GM21423 (cell line): ENCODE measurements around the gene CD83.
"Not testable (repeated sequence)": the region's sequence is repeated elsewhere in the genome, so short reads cannot be mapped to it uniquely, and the experiment has no call there.

Experiments
- ATAC-seq: cut with Tn5 transposase; IDR thresholded peaks from one replicate; pipeline ENCODE4 v1.9.1; 2021; ENCODE audit warnings: mild to moderate bottlenecking, moderate library complexity; ENCODE audit not compliant: unreplicated experiment

Gene CD83

GRCh38 chr6:14117158-14118090 lies at the start of gene CD83:
CD83 (plus strand) TSS chr6:14117772; CDS start chr6:14117812, 40 bp downstream.
- ATAC-seq: peak; percentile 68

- ATAC-seq: no peak
These were observed 49.4 kb upstream of the CD83 start for GRCh38 chr6:14068133-14068532.

GRCh38 chr6:14068623-14069022 lies 48.9 kb upstream of the CD83 start:
- no peak for ATAC-seq

DNA sequence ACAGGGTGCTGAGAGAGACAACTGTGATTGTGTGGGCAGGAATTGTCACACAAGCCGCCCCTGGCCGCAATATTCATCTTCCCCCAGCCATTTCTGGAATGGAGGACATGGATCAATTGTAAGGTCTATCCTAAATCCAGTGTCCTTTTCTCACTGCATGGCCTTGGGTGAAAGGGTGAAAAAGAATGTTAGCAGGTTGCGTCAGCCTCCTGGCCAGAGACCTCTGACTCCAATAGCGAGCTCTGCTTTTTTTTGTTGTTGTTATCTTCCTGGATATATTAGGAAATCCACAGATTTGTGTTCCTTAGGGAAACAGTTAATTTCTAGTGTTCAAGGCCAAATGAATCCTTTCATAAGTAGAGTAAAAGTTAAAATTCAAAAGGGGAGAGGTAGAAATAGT lies 47.1 kb upstream of the CD83 start:
- ATAC-seq: no peak

- ATAC-seq: no peak
These were observed 45.5 kb upstream of the CD83 start for GRCh38 chr6:14072084-14072483.

- ATAC-seq: not testable (repeated sequence)
These were observed 43.8 kb upstream of the CD83 start for GRCh38 chr6:14073561-14074354.

DNA sequence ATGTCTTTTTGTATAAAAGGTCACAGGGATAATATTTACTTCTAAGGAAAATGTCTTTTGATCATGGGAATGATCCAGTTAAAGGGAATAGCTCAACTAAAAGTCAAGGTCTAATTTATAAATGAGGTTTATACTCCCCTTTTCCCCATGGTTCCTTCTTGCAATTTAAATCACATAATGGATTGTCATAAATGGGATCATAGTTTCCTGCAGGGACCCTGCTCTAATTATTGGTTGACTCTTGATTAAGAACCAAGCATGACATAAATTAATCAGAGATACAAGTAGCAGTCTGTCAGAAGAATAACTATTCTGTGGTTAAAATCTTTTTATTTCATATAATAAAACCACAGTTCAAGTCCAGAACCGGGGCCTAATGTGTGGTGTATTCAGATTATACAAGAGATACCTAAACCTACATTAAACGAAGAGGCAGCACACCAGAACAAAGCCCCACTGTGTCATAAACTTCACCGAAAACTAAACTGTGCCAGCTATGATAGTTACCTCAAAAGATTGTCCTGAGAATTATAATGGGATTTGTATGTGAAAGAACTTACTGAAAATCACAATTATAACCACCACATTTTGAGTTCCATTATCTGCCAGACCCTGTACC lies 43.0 kb upstream of the CD83 start:
- no peak for ATAC-seq

DNA sequence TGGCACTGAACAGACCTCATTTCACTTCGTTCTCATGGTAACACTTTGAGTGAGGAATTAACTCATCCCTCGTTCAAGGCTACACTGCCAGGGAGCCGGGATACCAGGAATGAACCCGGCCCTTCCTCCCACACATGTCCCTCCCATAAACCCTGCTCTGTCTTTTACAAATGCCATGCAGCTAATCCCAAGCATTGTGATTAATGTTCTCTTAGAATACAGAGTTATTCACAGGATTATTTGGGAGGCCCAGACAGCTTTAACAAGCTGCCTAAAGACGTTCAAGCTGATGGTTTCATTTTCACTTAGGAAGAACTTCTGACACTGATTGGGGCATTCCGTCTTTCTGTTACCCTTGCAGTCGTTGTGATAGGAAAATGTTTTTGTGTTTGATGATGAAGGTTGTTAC lies 42.5 kb upstream of the CD83 start:
- ATAC-seq: peak; percentile 56

DNA sequence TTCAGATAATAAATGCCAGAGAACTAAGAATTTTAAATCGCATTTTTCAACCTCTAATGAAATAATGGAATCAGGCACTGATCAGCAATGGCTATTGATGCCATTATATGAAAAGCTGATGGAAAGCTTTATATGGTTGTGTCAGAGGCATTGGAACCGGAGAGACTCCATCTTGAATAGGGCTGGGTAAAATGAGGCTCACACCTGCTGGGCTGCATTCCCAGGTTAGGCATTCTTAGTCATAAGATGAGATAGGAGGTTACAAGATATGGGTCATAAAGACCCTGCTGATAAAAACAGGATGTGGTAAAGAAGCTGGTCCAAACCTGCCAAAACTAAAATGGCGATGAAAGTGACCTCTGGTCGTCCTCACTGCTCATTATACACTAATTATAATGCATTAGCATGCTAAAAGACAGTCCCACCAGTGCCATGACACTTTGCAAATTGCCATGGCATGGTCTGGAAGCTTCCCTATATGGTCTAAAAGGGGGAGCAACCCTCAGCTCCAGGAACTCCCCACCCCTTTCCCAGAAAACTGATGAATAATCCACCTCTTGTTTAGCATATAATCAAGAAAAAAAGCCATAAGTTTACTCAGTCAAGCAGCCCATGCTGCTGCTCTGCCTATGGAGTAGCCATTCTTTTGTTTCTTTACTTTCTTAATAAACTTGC lies 40.2 kb upstream of the CD83 start:
- ATAC-seq: no peak

- no peak for ATAC-seq
These were observed 38.1 kb upstream of the CD83 start for GRCh38 chr6:14079433-14079832.

GRCh38 chr6:14079971-14080370 lies 37.6 kb upstream of the CD83 start:
- ATAC-seq: no peak

DNA sequence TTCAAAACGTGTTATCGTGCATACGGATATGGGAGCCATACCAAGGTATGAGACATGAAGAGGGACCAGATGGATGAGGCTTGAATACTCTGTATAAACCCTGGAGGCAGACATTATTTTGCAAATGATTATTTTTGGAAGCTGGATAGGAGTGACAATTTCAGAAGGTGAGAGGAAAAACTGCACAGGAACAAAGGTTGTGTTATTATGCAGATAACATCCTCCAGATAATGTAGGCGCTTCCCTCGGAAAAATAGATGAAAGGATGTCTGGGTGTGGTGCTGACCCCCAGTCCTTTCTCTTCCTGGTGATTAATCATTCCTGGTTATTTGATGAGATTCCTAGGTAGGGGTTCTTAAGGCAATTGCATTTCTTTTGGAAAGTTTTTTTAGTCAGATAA lies 36.4 kb upstream of the CD83 start:
- ATAC-seq: no peak

DNA sequence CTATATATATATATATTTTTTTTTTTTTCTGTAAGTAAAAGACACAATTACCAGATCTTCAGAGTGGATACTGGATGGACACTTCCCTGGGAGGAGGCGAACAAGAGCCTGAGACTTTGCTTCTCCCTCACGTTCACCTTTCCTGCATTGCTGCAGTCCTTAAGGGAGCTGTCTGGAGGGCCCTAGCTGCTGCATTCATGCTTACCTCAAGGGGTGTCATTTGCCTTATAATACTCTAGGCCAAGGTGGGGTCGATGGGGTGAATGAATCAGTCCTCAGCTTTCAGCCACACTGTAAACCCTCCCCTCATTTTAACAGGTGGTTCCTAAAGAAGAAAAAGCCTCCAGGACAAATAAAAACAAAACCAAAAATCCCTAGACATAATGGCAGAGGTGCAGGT lies 34.8 kb upstream of the CD83 start:
- no peak for ATAC-seq

DNA sequence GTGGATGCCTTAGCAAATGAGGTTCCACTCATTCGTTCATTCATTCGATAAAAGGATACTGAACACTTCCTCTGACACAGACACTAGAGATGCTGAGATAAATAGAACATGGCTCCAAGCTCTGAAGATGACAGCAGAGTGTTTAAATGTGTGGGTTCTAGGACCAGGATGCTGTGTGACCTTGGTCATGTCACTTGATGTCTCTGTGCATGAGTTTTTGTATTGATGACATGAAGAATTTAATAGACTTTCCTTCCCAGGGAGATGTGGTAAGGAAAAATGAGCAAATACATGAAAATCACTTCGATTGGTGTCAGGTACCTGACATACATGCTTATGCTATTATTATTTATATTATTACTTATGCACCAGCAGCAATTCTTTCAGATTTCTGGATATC lies 34.3 kb upstream of the CD83 start:
- ATAC-seq: no peak

GRCh38 chr6:14083751-14084150 lies 33.8 kb upstream of the CD83 start:
- ATAC-seq: no peak

GRCh38 chr6:14084388-14084787 lies 33.2 kb upstream of the CD83 start:
- ATAC-seq: no peak

- no peak for ATAC-seq
These were observed 32.3 kb upstream of the CD83 start for GRCh38 chr6:14085176-14085787.

DNA sequence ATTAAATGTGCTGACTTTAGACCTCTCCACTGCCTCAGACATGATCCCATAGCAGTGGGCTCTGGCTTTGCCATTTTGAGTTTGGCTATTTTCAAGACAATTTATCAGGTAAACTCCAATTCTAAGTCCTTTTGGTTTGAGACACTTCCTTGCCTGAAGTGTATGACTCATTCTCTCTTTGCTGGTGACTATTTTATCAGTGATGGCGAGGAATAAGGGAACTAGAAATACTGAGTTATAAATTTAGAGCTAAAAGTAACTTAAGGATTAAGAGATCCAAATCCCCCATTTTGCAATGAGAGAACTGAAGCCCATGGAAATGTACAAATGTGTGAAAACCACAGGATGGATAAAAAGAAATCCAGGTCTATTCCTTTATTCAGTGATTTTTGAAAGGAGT lies 30.9 kb upstream of the CD83 start:
- ATAC-seq: no peak

GRCh38 chr6:14088600-14089192 lies 28.9 kb upstream of the CD83 start:
- no peak for ATAC-seq

DNA sequence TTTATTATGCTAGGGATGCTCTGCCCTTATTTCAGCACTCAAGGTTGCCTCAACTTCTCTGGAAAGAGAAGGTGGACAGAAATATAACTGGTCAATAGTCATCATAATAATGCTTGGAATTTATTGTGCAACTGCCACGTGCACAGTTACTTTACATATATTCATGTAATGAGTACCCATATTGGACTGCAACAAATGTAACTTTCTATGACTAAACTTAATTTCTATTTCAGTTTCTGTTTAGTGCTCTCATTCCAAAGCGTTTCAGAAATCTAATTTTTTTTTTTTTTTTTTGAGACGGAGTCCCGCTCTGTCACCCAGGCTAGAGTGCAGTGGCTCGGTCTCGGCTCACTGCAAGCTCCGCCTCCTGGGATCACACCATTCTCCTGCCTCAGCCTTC lies 28.3 kb upstream of the CD83 start:
- peak; percentile 37 for ATAC-seq
